HepG2 (cell line): ENCODE results near the gene NUP107. TPM values are rescaled to one million over a fixed set of nuclear protein-coding genes. Genes with fewer than 3 reads are reported as not detected.

Experiments used
- ATAC-seq: fragments of 200-7000 bp; cut with Tn5 transposase; 3 replicates; pipeline ENCODE4 v1.9.1; 2020; ENCODE audit warnings: mild to moderate bottlenecking, moderate library complexity
- BruUV-seq: library from RNA; stranded (reverse); fragments of 400-500 nt; replicated peaks from 2 replicates; lab custom pipeline; 2021; lab: Mats Ljungman, UMichigan
- CTCF ChIA-PET: fragments of 300-600 bp; formaldehyde crosslinking; extraction: SDS; loops from one replicate; lab custom pipeline; 2021; ENCODE audit warnings: low total read pairs, inconsistent platforms, low intra/inter-chr PET ratio; lab: Yijun Ruan, JAX
- POLR2A ChIA-PET: fragments of 350-600 bp; sonication (Branson Sonifier 250); formaldehyde crosslinking; loops from one replicate; lab custom pipeline; 2020; ENCODE audit warnings: antibody characterized with exemption, inconsistent platforms; lab: Yijun Ruan, JAX
- DNase-seq: peaks from one replicate; pipeline ENCODE4 v3.0.0-alpha.2; 2015; ENCODE audit warnings: low spot score
- FAIRE-seq: peaks from 3 replicates; lab custom pipeline; 2011; peaks lifted over from hg19 to GRCh38; lab: Jason Lieb, UNC
- H2AFZ ChIP-seq: one replicate; pipeline ENCODE4 v1.6.1; 2011; ENCODE audit warnings: low read length, inconsistent platforms
- H3K27ac ChIP-seq: fragments of 300-600 bp; 3 replicates; pipeline ENCODE4 v1.8.0; 2011; ENCODE audit warnings: mixed run types, mild to moderate bottlenecking, mixed read lengths, low read length, inconsistent platforms; ENCODE audit not compliant: insufficient read depth; ENCODE audit errors: extremely low read length
- H3K27me3 ChIP-seq, 2 experiments: fragments of 200-600 bp in 1 of 2; 2 replicates in 1 of 2; 3 replicates in 1 of 2; pipeline versions ENCODE4 v1.6.0 to v1.8.0; 2011; ENCODE audit warnings: low read length in 2 of 2, mild to moderate bottlenecking in 2 of 2, moderate library complexity in 2 of 2, inconsistent platforms in 1 of 2; ENCODE audit not compliant: insufficient read depth in 2 of 2, control insufficient read depth in 1 of 2
- H3K36me3 ChIP-seq, 2 experiments: fragments of 200-600 bp in 1 of 2; replicated peaks in 1 of 2; 2 replicates in 1 of 2; 3 replicates in 1 of 2; pipeline versions ENCODE4 v1.5.1 to v1.8.0; 2011; ENCODE audit warnings: low read length in 2 of 2, inconsistent platforms in 1 of 2; ENCODE audit not compliant: insufficient read depth in 2 of 2, control insufficient read depth in 1 of 2
- H3K4me1 ChIP-seq: 2 replicates; pipeline ENCODE4 v1.5.1; 2012; ENCODE audit warnings: low read length, inconsistent platforms; ENCODE audit not compliant: insufficient read depth
- H3K4me2 ChIP-seq: 2 replicates; pipeline ENCODE4 v1.6.0; 2011; ENCODE audit warnings: low read depth, low read length, inconsistent platforms
- H3K4me3 ChIP-seq, 3 experiments: fragments of 200-600 bp in 1 of 3; sonication (generic), shearing (Covaris generic) in 1 of 3; replicated peaks in 1 of 3; 2 replicates each; pipeline ENCODE4 v1.5.1; 2011 to 2016; ENCODE audit warnings: low read length in 3 of 3, inconsistent platforms in 2 of 3, low read depth in 2 of 3, mild to moderate bottlenecking in 2 of 3, control low read depth in 1 of 3, mixed read lengths in 1 of 3; ENCODE audit not compliant: insufficient read depth in 1 of 3
- H3K79me2 ChIP-seq: one replicate; pipeline ENCODE4 v1.6.1; 2011; ENCODE audit warnings: low read length, inconsistent platforms; ENCODE audit not compliant: insufficient read depth
- H3K9ac ChIP-seq: 2 replicates; pipeline ENCODE4 v1.6.0; 2011; ENCODE audit warnings: mild to moderate bottlenecking, low read depth, low read length, inconsistent platforms; ENCODE audit not compliant: insufficient read depth
- H3K9me3 ChIP-seq: 2 replicates; pipeline ENCODE4 v1.5.1; 2012; ENCODE audit warnings: mild to moderate bottlenecking, low read length
- H4K20me1 ChIP-seq: 2 replicates; pipeline ENCODE4 v1.6.0; 2011; ENCODE audit warnings: inconsistent platforms, mild to moderate bottlenecking, low read length, moderate library complexity; ENCODE audit not compliant: insufficient read depth
- HMG20B ChIP-seq: conservative IDR thresholded peaks from 2 replicates; pipeline ENCODE4 v1.6.1; 2016; ENCODE audit warnings: missing genetic modification reagents, missing compliant biosample characterization
- NR2F2 ChIP-seq: IDR thresholded peaks from 2 replicates; pipeline ENCODE4 v1.6.1; 2012; ENCODE audit warnings: low read depth, inconsistent platforms, borderline replicate concordance
- ZNF343 ChIP-seq: sonication (generic); formaldehyde crosslinking; IDR thresholded peaks from 2 replicates; pipeline ENCODE4 v1.4.0; 2020; ENCODE audit warnings: mild to moderate bottlenecking, missing genetic modification reagents
- ZNF382 ChIP-seq: sonication (generic); formaldehyde crosslinking; IDR thresholded peaks from 2 replicates; pipeline ENCODE4 v1.5.0; 2020; ENCODE audit warnings: missing genetic modification reagents, mild to moderate bottlenecking, borderline replicate concordance
- ZNF768 ChIP-seq: sonication (generic); formaldehyde crosslinking; IDR thresholded peaks from 2 replicates; pipeline ENCODE4 v1.4.0; 2020; ENCODE audit warnings: missing genetic modification reagents
- WGBS: methylation state at CpG from one replicate; pipeline ENCODE4 v1.1.6; 2017; ENCODE audit warnings: low lambda C conversion rate; 5-methylcytosine and 5-hydroxymethylcytosine counted together
- in situ Hi-C: cut with HindIII; loops from 2 replicates; pipeline ENCODE4 v1.10.0; 2017; ENCODE audit warnings: low pct_unique_long_range_greater_than_20kb; ENCODE audit not compliant: extremely low pct_ligation_motif_present
- intact Hi-C: fragments of 100-400 bp; cut with micrococcal nuclease; formaldehyde crosslinking; loops from one replicate; pipeline ENCODE4 v1.10.0; 2022; ENCODE audit not compliant: unreplicated experiment
- polyA plus RNA-seq, 8 experiments: library from polyadenylated mRNA; depleted of rRNA in 3 of 8; stranded (reverse) in 7 of 8; unstranded in 1 of 8; fragments of >200 nt; fragmentation: Illumina TruSeq in 4 of 8; extraction: Trizol in 4 of 8; gene quantifications; 2 replicates each; pipeline versions ENCODE4 v1.2.1 to v1.2.3, GENCODE V29; 2011 to 2016; ENCODE audit warnings: low read depth in 4 of 8, missing spikeins in 1 of 8, mixed read lengths in 1 of 8; ENCODE audit not compliant: insufficient read depth in 1 of 8
- total RNA-seq, 5 experiments: library from RNA; depleted of rRNA; stranded (reverse); fragments of >200 nt; fragmentation: Illumina TruSeq; extraction: Trizol; gene quantifications; 2 replicates each; pipeline ENCODE4 v1.2.3, GENCODE V29; 2016; ENCODE audit warnings: low read depth in 1 of 5
- TF ChIP-seq, protein P1 (sequence below): sonication (generic); formaldehyde crosslinking; IDR thresholded peaks from 2 replicates; pipeline ENCODE4 v1.4.0; 2020; ENCODE audit warnings: missing genetic modification reagents

Gene NUP107
- total and polyA plus RNA-seq, 2 of the 13 experiments (the other 11 are each of a cell fraction or from before 2014, with no cell fraction given), result 54.7 to 100 TPM

DNA sequence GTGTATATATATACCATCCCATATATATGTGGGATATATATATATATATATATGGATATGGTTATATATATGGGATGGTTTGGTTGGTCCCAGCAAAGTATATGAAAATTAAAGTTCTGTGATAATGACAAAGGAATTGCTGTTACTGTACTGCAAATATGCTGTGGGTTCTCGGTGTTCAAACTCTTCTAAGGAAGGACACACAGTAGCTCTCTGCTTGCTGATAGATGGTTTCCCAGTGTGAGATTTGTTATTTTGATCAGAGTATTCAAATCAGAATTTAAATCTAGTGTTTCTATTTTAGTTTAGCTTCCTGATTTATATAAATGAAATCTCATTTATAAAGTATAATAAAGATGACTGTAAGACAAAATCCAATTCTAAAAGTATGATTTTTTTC is 78.9 kb downstream of the NUP107 start:
- no peak for TF ChIP-seq NR2F2
- TF ChIP-seq, protein P1, sequence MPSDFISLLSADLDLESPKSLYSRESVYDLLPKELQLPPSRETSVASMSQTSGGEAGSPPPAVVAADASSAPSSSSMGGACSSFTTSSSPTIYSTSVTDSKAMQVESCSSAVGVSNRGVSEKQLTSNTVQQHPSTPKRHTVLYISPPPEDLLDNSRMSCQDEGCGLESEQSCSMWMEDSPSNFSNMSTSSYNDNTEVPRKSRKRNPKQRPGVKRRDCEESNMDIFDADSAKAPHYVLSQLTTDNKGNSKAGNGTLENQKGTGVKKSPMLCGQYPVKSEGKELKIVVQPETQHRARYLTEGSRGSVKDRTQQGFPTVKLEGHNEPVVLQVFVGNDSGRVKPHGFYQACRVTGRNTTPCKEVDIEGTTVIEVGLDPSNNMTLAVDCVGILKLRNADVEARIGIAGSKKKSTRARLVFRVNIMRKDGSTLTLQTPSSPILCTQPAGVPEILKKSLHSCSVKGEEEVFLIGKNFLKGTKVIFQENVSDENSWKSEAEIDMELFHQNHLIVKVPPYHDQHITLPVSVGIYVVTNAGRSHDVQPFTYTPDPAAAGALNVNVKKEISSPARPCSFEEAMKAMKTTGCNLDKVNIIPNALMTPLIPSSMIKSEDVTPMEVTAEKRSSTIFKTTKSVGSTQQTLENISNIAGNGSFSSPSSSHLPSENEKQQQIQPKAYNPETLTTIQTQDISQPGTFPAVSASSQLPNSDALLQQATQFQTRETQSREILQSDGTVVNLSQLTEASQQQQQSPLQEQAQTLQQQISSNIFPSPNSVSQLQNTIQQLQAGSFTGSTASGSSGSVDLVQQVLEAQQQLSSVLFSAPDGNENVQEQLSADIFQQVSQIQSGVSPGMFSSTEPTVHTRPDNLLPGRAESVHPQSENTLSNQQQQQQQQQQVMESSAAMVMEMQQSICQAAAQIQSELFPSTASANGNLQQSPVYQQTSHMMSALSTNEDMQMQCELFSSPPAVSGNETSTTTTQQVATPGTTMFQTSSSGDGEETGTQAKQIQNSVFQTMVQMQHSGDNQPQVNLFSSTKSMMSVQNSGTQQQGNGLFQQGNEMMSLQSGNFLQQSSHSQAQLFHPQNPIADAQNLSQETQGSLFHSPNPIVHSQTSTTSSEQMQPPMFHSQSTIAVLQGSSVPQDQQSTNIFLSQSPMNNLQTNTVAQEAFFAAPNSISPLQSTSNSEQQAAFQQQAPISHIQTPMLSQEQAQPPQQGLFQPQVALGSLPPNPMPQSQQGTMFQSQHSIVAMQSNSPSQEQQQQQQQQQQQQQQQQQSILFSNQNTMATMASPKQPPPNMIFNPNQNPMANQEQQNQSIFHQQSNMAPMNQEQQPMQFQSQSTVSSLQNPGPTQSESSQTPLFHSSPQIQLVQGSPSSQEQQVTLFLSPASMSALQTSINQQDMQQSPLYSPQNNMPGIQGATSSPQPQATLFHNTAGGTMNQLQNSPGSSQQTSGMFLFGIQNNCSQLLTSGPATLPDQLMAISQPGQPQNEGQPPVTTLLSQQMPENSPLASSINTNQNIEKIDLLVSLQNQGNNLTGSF (CRISPR knock-in tag), result no peak
- TF ChIP-seq ZNF382 (CRISPR knock-in tag), result no peak
- no peak for TF ChIP-seq HMG20B (CRISPR knock-in tag)
- TF ChIP-seq ZNF768, result no peak
- TF ChIP-seq ZNF343 (CRISPR knock-in tag), result no peak
- peaks cover 7 to 27% of the 10 kb centered on the region in 2 experiments; a peak in 4 of 5 replicates for H3K36me3 ChIP-seq
- POLR2A ChIA-PET, result interaction anchor here (1.1 kb wide), 1 partner anchor 42 kb away, joined by 3 read pairs; the partner anchor contains the start of gene MDM2
- no TSS peak for BruUV-seq
- H3K4me1 ChIP-seq, result peaks cover 10% of the 10 kb centered on the region
- no peaks in the 10 kb centered on the region for H3K9me3 ChIP-seq
- H3K27ac ChIP-seq, result no peak overlapping the region
- no peak overlapping the region for H3K9ac ChIP-seq
- intact Hi-C loops, result no loop called here
- 100% methylated on average over 1 of the region's 1 CpG for WGBS
- FAIRE-seq (no peak), ATAC-seq (no peak), DNase-seq (no peak)
- no peaks in the 10 kb centered on the region for H3K79me2 ChIP-seq
- no peak overlapping the region for H3K4me3 ChIP-seq
- CTCF ChIA-PET, result no interaction called here
- no peak overlapping the region for H2AFZ ChIP-seq
- H4K20me1 ChIP-seq, result no peaks in the 10 kb centered on the region
- no peaks in the 10 kb centered on the region for H3K27me3 ChIP-seq
- no peak overlapping the region for H3K4me2 ChIP-seq
- in situ Hi-C loops, result no loop called here
